Measurements from ENCODE around the gene HPS1.

HPS1 gene

DNA sequence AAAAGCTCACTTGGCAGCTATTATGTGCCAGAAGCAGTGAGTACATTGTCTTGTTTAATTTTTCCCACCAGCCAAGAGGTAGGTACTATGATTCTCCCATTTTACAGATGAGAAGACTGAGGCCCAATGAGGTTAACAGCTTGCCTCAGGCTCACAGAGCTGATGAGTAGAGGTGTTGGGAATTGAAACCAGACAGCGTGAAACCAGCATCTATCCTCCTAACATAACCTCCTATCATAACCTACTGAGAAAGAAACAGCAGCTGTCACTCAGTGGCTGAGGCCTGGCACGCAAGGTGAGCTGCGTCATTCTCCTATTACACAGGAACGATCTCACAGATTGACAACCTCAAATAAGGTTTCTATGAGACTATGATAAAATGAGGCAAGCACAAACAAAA, 37.9 kb downstream of the HPS1 start:
- WGBS (ENCODE audit: extremely low coverage, insufficient coverage, insufficient read length): no CpG with 5 or more reads among the region's 4 CpGs
- Histone ChIP-seq H3K79me2 (ENCODE audit: control insufficient read depth, insufficient read depth, low read length, poor library complexity) (no peaks in the 10 kb centered on the region), H3K27me3 (ENCODE audit: insufficient read depth, low read length) (no peaks in the 10 kb centered on the region)

DNA sequence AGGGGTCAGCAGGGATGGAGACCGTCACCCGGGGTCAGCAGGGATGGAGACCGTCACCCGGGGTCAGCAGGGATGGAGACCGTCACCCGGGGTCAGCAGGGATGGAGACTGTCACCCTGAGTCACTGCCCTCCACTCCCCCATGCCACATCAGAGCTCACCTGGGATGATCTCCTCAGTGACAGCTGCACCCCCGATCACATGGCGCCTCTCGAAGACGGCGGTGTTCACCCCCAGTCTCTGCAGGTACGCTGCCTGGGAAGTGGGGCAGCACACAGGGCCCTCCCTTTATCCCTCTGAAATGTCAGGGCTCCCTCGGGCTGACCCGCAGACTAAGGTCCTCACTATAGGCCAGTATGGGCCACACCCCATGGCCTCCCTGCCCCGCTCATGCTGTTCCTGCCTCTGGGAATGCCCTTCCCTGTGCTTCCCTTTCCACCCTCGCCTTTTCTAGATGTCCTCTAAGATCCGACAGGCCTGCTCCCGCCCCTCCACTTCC, 38.9 kb downstream of the HPS1 start:
- H3K4me3 ChIP-seq (ENCODE audit: low read depth, low read length): no peak overlapping the region
- no peak overlapping the region for H3K18ac ChIP-seq (ENCODE audit: low read length)
- H2BK5ac ChIP-seq (ENCODE audit: low read depth, low read length, poor library complexity): no peak overlapping the region
- H2AFZ ChIP-seq (ENCODE audit: insufficient read depth, low read length, poor library complexity): no peak overlapping the region
- no peak overlapping the region for H3K9ac ChIP-seq (ENCODE audit: low read length)
- no peaks in the 10 kb centered on the region for H3K79me1 ChIP-seq (ENCODE audit: low read length)
- no peaks in the 10 kb centered on the region for H3K4me1 ChIP-seq (ENCODE audit: control insufficient read depth in 1 of 2, insufficient read depth in 2 of 2, low read length in 2 of 2)
- no peaks in the 10 kb centered on the region for H3K9me3 ChIP-seq (ENCODE audit: insufficient read depth, low read depth, low read length)
- H4K12ac ChIP-seq (ENCODE audit: low read depth, low read length): no peak overlapping the region
- no peaks in the 10 kb centered on the region for H3K79me2 ChIP-seq (ENCODE audit: control insufficient read depth, insufficient read depth, low read length, poor library complexity)
- no peak overlapping the region for H3K23ac ChIP-seq (ENCODE audit: low read length)
- no peak overlapping the region for H2AK5ac ChIP-seq (ENCODE audit: low read length)
- no peak overlapping the region for H3K27ac ChIP-seq (ENCODE audit: low read depth, low read length)
- H2BK120ac ChIP-seq (ENCODE audit: insufficient read depth, low read length, poor library complexity): no peak overlapping the region
- no peak overlapping the region for H3K14ac ChIP-seq (ENCODE audit: low read length)
- H3K27me3 ChIP-seq (ENCODE audit: insufficient read depth, low read length): no peaks in the 10 kb centered on the region
- no peak overlapping the region for H3K4ac ChIP-seq (ENCODE audit: low read depth, low read length)
- DNase-seq: no peak
- H4K91ac ChIP-seq (ENCODE audit: low read depth, low read length): no peak overlapping the region
- WGBS (ENCODE audit: extremely low coverage, insufficient coverage, insufficient read length): no CpG with 5 or more reads among the region's 18 CpGs
- no peak overlapping the region for H3K4me2 ChIP-seq (ENCODE audit: low read length)
- no peak overlapping the region for H4K8ac ChIP-seq (ENCODE audit: low read depth, low read length)
- no peaks in the 10 kb centered on the region for H3K36me3 ChIP-seq (ENCODE audit: control insufficient read depth in 1 of 2, insufficient read depth in 2 of 2, low read length in 2 of 2)
- no peak overlapping the region for H2BK12ac ChIP-seq (ENCODE audit: low read length)

More for the DNA sequence above, 37.9 kb downstream of the HPS1 start:
- no peaks in the 10 kb centered on the region for H3K9me3 ChIP-seq (ENCODE audit: insufficient read depth, low read depth, low read length)
- H3K4me3 ChIP-seq (ENCODE audit: low read depth, low read length): no peak overlapping the region
- H3K4me1 ChIP-seq (ENCODE audit: control insufficient read depth in 1 of 2, insufficient read depth in 2 of 2, low read length in 2 of 2): no peaks in the 10 kb centered on the region
- H2BK5ac ChIP-seq (ENCODE audit: low read depth, low read length, poor library complexity): no peak overlapping the region
- H4K91ac ChIP-seq (ENCODE audit: low read depth, low read length): no peak overlapping the region
- no peak overlapping the region for H2BK12ac ChIP-seq (ENCODE audit: low read length)
- H3K4ac ChIP-seq (ENCODE audit: low read depth, low read length): no peak overlapping the region
- no peak overlapping the region for H2BK120ac ChIP-seq (ENCODE audit: insufficient read depth, low read length, poor library complexity)
- no peak for DNase-seq
- H3K23ac ChIP-seq (ENCODE audit: low read length): no peak overlapping the region
- H3K36me3 ChIP-seq (ENCODE audit: control insufficient read depth in 1 of 2, insufficient read depth in 2 of 2, low read length in 2 of 2): no peaks in the 10 kb centered on the region
- no peak overlapping the region for H2AK5ac ChIP-seq (ENCODE audit: low read length)
- no peak overlapping the region for H3K18ac ChIP-seq (ENCODE audit: low read length)
- H3K9ac ChIP-seq (ENCODE audit: low read length): no peak overlapping the region
- H2AFZ ChIP-seq (ENCODE audit: insufficient read depth, low read length, poor library complexity): no peak overlapping the region
- no peak overlapping the region for H3K14ac ChIP-seq (ENCODE audit: low read length)
- H3K27ac ChIP-seq (ENCODE audit: low read depth, low read length): no peak overlapping the region
- H3K4me2 ChIP-seq (ENCODE audit: low read length): no peak overlapping the region
- H4K8ac ChIP-seq (ENCODE audit: low read depth, low read length): no peak overlapping the region
- H3K79me1 ChIP-seq (ENCODE audit: low read length): no peaks in the 10 kb centered on the region
- no peak overlapping the region for H4K12ac ChIP-seq (ENCODE audit: low read depth, low read length)

DNA sequence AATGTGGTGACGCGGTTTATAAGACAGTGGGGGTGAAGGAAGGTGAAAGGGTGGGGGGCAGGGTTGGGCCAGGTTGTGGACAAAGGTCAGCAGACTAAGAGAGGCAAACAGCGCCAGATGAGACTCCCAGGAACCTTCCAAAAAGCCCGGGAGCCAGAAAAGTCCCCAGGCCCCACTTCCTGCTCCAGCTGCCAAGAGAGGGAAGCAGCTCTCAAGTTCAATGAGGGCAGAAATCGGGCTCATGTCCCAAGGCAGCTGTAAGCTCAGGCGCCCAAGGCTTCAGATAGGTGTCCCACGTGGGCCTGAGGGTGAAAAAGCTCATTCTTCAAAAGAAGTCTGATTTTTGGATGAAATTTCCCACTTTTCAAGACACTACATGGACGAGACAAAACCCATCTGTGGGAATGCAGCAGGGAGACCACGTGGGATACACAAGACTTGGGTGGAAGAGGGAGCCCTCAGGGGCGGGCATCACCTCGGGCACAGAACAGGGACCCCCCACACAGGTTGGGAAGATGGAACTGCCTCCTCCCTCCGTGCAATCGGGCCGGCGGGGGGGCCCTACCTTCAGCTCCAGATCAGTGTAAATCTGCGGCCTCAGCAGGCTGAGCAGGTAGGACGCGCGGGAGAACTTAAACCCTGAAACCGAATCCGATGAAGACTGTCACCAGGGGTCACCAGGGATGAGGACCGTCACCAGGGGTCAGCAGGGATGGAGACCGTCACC, 39.6 kb downstream of the HPS1 start:
- H3K18ac ChIP-seq (ENCODE audit: low read length): no peak overlapping the region
- no peak overlapping the region for H3K14ac ChIP-seq (ENCODE audit: low read length)
- H3K9ac ChIP-seq (ENCODE audit: low read length): no peak overlapping the region
- no peak overlapping the region for H2BK5ac ChIP-seq (ENCODE audit: low read depth, low read length, poor library complexity)
- H4K8ac ChIP-seq (ENCODE audit: low read depth, low read length): no peak overlapping the region
- no peak overlapping the region for H4K12ac ChIP-seq (ENCODE audit: low read depth, low read length)
- H3K36me3 ChIP-seq (ENCODE audit: control insufficient read depth in 1 of 2, insufficient read depth in 2 of 2, low read length in 2 of 2): no peaks in the 10 kb centered on the region
- no peaks in the 10 kb centered on the region for H3K9me3 ChIP-seq (ENCODE audit: insufficient read depth, low read depth, low read length)
- H3K23ac ChIP-seq (ENCODE audit: low read length): no peak overlapping the region
- H4K91ac ChIP-seq (ENCODE audit: low read depth, low read length): no peak overlapping the region
- no peaks in the 10 kb centered on the region for H3K27me3 ChIP-seq (ENCODE audit: insufficient read depth, low read length)
- no peak for DNase-seq
- no peak overlapping the region for H2BK12ac ChIP-seq (ENCODE audit: low read length)
- H3K4me3 ChIP-seq (ENCODE audit: low read depth, low read length): no peak overlapping the region
- H2AK5ac ChIP-seq (ENCODE audit: low read length): no peak overlapping the region
- H3K27ac ChIP-seq (ENCODE audit: low read depth, low read length): no peak overlapping the region
- H2BK120ac ChIP-seq (ENCODE audit: insufficient read depth, low read length, poor library complexity): no peak overlapping the region
- H3K4me2 ChIP-seq (ENCODE audit: low read length): no peak overlapping the region
- H3K4me1 ChIP-seq (ENCODE audit: control insufficient read depth in 1 of 2, insufficient read depth in 2 of 2, low read length in 2 of 2): no peaks in the 10 kb centered on the region
- H2AFZ ChIP-seq (ENCODE audit: insufficient read depth, low read length, poor library complexity): no peak overlapping the region
- no peak overlapping the region for H3K4ac ChIP-seq (ENCODE audit: low read depth, low read length)
- no peaks in the 10 kb centered on the region for H3K79me1 ChIP-seq (ENCODE audit: low read length)
- H3K79me2 ChIP-seq (ENCODE audit: control insufficient read depth, insufficient read depth, low read length, poor library complexity): no peaks in the 10 kb centered on the region
- no CpG with 5 or more reads among the region's 23 CpGs for WGBS (ENCODE audit: extremely low coverage, insufficient coverage, insufficient read length)

DNA sequence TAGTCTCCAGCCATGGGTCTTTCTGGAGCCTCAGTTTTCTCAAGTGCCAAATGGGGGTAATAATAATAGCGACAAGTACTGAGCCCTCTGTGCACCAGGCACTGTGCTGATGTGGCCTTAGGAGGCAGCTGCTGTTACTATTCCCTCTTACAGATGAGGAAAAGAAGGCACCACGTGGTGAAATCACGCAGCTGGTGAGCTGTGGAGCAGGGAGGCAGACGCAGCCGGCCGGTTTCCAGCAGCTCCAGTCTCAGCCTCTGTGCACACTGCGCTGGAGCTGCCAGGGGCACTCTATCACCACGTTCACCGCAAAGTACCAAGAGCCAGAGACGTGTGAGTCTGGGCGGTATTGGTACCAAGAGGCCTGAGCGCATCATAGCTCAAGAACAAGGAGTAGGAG, 41.3 kb downstream of the HPS1 start:
- Histone ChIP-seq H3K9me3 (ENCODE audit: insufficient read depth, low read depth, low read length) (peaks cover under 1% of the 10 kb centered on the region), H3K79me1 (ENCODE audit: low read length) (no peaks in the 10 kb centered on the region), H3K14ac (ENCODE audit: low read length) (no peak overlapping the region), H3K4ac (ENCODE audit: low read depth, low read length) (no peak overlapping the region), H3K4me1 (ENCODE audit: control insufficient read depth in 1 of 2, insufficient read depth in 2 of 2, low read length in 2 of 2) (no peaks in the 10 kb centered on the region), H2BK120ac (ENCODE audit: insufficient read depth, low read length, poor library complexity) (no peak overlapping the region), H4K8ac (ENCODE audit: low read depth, low read length) (no peak overlapping the region), H3K4me2 (ENCODE audit: low read length) (no peak overlapping the region), H2AFZ (ENCODE audit: insufficient read depth, low read length, poor library complexity) (no peak overlapping the region), H2BK12ac (ENCODE audit: low read length) (no peak overlapping the region), H4K91ac (ENCODE audit: low read depth, low read length) (no peak overlapping the region), H3K79me2 (ENCODE audit: control insufficient read depth, insufficient read depth, low read length, poor library complexity) (no peaks in the 10 kb centered on the region), H3K36me3 (ENCODE audit: control insufficient read depth in 1 of 2, insufficient read depth in 2 of 2, low read length in 2 of 2) (no peaks in the 10 kb centered on the region), H3K27ac (ENCODE audit: low read depth, low read length) (no peak overlapping the region), H3K23ac (ENCODE audit: low read length) (no peak overlapping the region), H3K27me3 (ENCODE audit: insufficient read depth, low read length) (no peaks in the 10 kb centered on the region), H2AK5ac (ENCODE audit: low read length) (no peak overlapping the region), H3K4me3 (ENCODE audit: low read depth, low read length) (no peak overlapping the region), H3K9ac (ENCODE audit: low read length) (no peak overlapping the region), H4K12ac (ENCODE audit: low read depth, low read length) (no peak overlapping the region), H2BK5ac (ENCODE audit: low read depth, low read length, poor library complexity) (no peak overlapping the region), H3K18ac (ENCODE audit: low read length) (no peak overlapping the region)
- no CpG with 5 or more reads among the region's 12 CpGs for WGBS (ENCODE audit: extremely low coverage, insufficient coverage, insufficient read length)
- no peak for DNase-seq

All from trophoblast cell (in vitro differentiated cells and primary cell).